ENCODE results near the gene MXD4.

MXD4 gene

DNA sequence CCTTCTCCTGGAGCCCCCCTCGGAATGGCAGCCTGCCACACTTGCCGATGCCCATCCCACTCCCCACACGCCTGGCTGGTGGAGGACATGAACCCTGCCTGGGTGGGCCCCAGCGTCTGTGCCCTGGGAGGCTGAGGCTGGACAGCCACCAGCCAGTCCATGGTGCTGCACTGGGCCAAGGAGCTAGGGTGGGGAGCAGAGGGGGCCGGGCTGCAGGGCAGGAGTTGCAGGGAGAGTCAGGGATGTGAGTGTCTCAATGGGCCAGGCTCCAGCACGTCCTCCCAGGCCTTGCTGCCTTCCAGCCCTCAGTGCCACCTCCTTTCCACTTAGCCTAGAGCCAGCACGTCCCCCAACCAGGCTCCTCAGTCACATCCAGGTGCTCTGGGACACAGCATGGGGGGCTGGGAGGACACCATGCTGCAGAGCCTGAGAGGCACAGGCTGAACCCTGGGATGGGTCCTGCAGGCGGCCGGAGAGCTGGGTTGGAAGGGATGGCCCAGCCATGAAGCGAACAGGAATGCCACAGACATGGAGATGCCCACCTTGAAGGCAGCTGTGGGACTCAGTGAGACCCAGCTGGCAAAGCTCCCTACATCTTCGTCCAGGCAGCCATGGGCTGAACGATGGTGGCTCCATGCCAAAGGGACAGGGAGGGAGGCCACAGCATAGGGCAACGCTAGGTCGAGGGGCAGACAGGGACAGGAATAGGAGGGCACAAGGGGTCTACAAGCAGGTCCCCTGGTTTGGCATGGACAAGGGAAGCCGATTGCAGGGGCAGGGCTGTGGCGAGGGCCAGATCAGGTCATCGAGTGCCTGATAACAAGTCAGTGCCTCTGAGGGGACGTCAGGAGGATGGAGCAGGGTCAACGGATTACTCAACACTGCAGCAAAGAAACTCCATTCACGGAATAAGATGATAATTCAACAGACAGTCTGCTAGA is 30.1 kb upstream of the MXD4 start:
- no peak for DNase-seq
- Histone ChIP-seq H3K36me3 (replicated peaks; ENCODE audit: insufficient read depth, low read length) (no peaks in the 10 kb centered on the region), H2AFZ (ENCODE audit: low read length) (no peak overlapping the region), H3F3A (ENCODE audit: insufficient read depth, low read length) (no peaks in the 10 kb centered on the region), H3K27ac (ENCODE audit: low read length) (no peak overlapping the region), H3K9me3 (replicated peaks; ENCODE audit: insufficient read depth, low read length) (no peaks in the 10 kb centered on the region), H3K4me2 (ENCODE audit: low read depth, low read length) (no peak overlapping the region), H3K79me2 (ENCODE audit: low read length) (no peaks in the 10 kb centered on the region), H3K4me3 (ENCODE audit: low read length) (no peak overlapping the region), H3K9me2 (replicated peaks; ENCODE audit: insufficient read depth, low read length) (no peaks in the 10 kb centered on the region), H4K20me1 (ENCODE audit: insufficient read depth, low read length) (no peaks in the 10 kb centered on the region), H3K4me1 (ENCODE audit: low read length) (no peaks in the 10 kb centered on the region), H3K27me3 (replicated peaks; ENCODE audit: insufficient read depth, low read length) (no peaks in the 10 kb centered on the region), H3K9ac (ENCODE audit: low read length) (no peak overlapping the region)
- TF ChIP-seq EZH2phosphoT487 (IDR thresholded peaks at IDR 0.05; ENCODE audit: low read length) (no peak), EZH2 (optimal IDR thresholded peaks at IDR 0.05; ENCODE audit: low read depth, low read length) (no peak)
- TF ChIP-seq, protein P1, sequence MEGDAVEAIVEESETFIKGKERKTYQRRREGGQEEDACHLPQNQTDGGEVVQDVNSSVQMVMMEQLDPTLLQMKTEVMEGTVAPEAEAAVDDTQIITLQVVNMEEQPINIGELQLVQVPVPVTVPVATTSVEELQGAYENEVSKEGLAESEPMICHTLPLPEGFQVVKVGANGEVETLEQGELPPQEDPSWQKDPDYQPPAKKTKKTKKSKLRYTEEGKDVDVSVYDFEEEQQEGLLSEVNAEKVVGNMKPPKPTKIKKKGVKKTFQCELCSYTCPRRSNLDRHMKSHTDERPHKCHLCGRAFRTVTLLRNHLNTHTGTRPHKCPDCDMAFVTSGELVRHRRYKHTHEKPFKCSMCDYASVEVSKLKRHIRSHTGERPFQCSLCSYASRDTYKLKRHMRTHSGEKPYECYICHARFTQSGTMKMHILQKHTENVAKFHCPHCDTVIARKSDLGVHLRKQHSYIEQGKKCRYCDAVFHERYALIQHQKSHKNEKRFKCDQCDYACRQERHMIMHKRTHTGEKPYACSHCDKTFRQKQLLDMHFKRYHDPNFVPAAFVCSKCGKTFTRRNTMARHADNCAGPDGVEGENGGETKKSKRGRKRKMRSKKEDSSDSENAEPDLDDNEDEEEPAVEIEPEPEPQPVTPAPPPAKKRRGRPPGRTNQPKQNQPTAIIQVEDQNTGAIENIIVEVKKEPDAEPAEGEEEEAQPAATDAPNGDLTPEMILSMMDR (IDR thresholded peaks at IDR 0.05; ENCODE audit: low read length), result no peak

DNA sequence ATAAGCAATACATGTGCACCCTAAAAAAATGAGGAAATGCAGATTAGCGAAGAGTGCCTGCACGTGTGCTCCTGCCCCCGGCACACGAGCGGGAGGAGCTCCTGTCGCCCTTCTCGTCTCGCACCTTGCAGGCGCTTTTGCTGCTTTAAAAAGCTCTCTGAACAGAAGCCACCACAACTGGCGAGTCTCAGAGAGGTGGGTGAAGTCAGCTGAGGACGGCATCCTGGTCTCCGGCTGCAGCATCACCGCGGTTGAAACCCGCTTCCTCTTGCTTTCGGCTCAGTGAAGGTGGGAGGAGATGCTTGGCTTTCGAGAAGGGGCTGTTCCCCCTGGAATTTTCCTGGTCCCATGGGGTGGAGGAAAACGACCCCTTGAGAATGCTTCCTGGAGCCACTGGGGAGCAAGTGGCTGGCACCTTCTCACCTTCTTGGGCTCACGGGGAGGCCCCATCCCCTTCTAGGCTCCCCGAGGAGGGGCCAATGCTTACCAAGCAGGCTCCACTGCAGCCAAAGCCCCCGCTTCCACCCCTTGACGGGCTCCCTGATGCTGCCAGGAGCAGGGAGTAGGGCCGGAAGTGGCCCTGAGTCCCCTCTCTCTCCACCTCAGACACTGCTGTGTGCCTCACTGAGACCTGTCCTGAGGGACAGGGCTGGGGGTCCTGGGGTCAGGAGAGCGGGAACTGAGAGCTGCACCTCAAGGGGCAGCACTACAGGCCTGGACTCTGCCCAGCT is 29.2 kb upstream of the MXD4 start:
- no peaks in the 10 kb centered on the region for H3K4me1 ChIP-seq (ENCODE audit: low read length)
- no peaks in the 10 kb centered on the region for H3K9me2 ChIP-seq (replicated peaks; ENCODE audit: insufficient read depth, low read length)
- no peak overlapping the region for H3K4me2 ChIP-seq (ENCODE audit: low read depth, low read length)
- H2AFZ ChIP-seq (ENCODE audit: low read length), result no peak overlapping the region
- TF ChIP-seq EZH2 (optimal IDR thresholded peaks at IDR 0.05; ENCODE audit: low read depth, low read length) (no peak), EZH2phosphoT487 (IDR thresholded peaks at IDR 0.05; ENCODE audit: low read length) (no peak)
- TF ChIP-seq, protein P1 (IDR thresholded peaks at IDR 0.05; ENCODE audit: low read length), result no peak
- no peak overlapping the region for H3K27ac ChIP-seq (ENCODE audit: low read length)
- H3K79me2 ChIP-seq (ENCODE audit: low read length), result no peaks in the 10 kb centered on the region
- no peak overlapping the region for H3K4me3 ChIP-seq (ENCODE audit: low read length)
- no peaks in the 10 kb centered on the region for H3K27me3 ChIP-seq (replicated peaks; ENCODE audit: insufficient read depth, low read length)
- no peak for DNase-seq
- H3K9ac ChIP-seq (ENCODE audit: low read length), result no peak overlapping the region
- no peaks in the 10 kb centered on the region for H3F3A ChIP-seq (ENCODE audit: insufficient read depth, low read length)
- no peaks in the 10 kb centered on the region for H3K9me3 ChIP-seq (replicated peaks; ENCODE audit: insufficient read depth, low read length)
- H3K36me3 ChIP-seq (replicated peaks; ENCODE audit: insufficient read depth, low read length), result no peaks in the 10 kb centered on the region
- H4K20me1 ChIP-seq (ENCODE audit: insufficient read depth, low read length), result no peaks in the 10 kb centered on the region

DNA sequence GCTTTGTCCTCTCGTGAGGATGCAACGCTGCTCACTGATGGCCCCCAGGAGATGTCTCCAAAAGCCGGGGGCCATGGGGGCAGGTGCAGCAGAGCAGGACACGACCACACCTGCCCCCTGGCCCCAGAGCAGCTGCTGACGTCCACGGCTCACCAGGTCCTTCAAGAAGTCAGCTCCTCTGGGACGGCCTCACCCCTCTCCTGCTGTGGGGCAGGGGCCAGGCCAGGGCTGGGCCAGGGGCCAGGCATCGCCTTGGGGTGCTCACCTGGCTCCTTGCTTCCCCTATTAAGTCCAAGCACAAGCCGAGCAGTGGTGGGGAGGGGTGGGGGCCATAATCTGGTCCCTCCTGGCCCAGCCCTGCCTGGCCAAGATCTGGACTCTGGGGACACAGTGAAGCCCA is 28.6 kb upstream of the MXD4 start:
- TF ChIP-seq EZH2phosphoT487 (IDR thresholded peaks at IDR 0.05; ENCODE audit: low read length) (no peak), EZH2 (optimal IDR thresholded peaks at IDR 0.05; ENCODE audit: low read depth, low read length) (no peak)
- TF ChIP-seq, protein P1 (IDR thresholded peaks at IDR 0.05; ENCODE audit: low read length), result no peak
- Histone ChIP-seq H3K4me3 (ENCODE audit: low read length) (no peak overlapping the region), H3K4me2 (ENCODE audit: low read depth, low read length) (no peak overlapping the region), H3K79me2 (ENCODE audit: low read length) (no peaks in the 10 kb centered on the region), H3K27me3 (replicated peaks; ENCODE audit: insufficient read depth, low read length) (no peaks in the 10 kb centered on the region), H3K9me3 (replicated peaks; ENCODE audit: insufficient read depth, low read length) (no peaks in the 10 kb centered on the region), H3F3A (ENCODE audit: insufficient read depth, low read length) (no peaks in the 10 kb centered on the region), H3K9ac (ENCODE audit: low read length) (no peak overlapping the region), H3K36me3 (replicated peaks; ENCODE audit: insufficient read depth, low read length) (no peaks in the 10 kb centered on the region), H4K20me1 (ENCODE audit: insufficient read depth, low read length) (no peaks in the 10 kb centered on the region), H2AFZ (ENCODE audit: low read length) (no peak overlapping the region), H3K27ac (ENCODE audit: low read length) (no peak overlapping the region), H3K4me1 (ENCODE audit: low read length) (no peaks in the 10 kb centered on the region), H3K9me2 (replicated peaks; ENCODE audit: insufficient read depth, low read length) (no peaks in the 10 kb centered on the region)
- no peak for DNase-seq

Data from MM.1S (cell line).